HG03066 (cell line): Measurements from ENCODE around the gene PITX1.
"Not testable (repeated sequence)": the region's sequence is repeated elsewhere in the genome, so short reads cannot be mapped to it uniquely, and the experiment has no call there.

Source experiments
- ATAC-seq: cut with Tn5 transposase; IDR thresholded peaks from one replicate; pipeline ENCODE4 v1.9.1; 2021; ENCODE audit warnings: low read depth; ENCODE audit not compliant: unreplicated experiment

PITX1 gene

DNA sequence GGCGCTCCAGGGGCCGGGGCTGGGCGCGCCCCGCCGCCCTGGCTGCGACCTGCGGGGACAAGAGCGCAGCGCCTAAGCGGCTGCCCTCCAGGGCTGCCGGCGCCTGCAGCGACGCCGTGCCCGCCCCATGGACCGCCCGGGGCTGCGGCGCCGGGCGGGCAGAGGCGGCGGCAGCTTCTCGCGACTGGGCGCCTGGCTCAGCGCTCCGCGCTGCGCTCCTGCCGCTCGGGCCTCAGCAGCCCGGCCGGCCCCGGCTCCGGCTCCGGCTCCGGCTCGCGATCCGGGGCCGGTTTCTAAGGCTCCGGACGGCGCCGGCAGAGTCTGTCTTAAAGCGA lies at the start of gene PITX1:
Gene PITX1 (minus strand): TSS at position 328 of the 335 bp plus-strand sequence. CDS start 347 bp downstream, outside the sequence.
- no peak for ATAC-seq

DNA sequence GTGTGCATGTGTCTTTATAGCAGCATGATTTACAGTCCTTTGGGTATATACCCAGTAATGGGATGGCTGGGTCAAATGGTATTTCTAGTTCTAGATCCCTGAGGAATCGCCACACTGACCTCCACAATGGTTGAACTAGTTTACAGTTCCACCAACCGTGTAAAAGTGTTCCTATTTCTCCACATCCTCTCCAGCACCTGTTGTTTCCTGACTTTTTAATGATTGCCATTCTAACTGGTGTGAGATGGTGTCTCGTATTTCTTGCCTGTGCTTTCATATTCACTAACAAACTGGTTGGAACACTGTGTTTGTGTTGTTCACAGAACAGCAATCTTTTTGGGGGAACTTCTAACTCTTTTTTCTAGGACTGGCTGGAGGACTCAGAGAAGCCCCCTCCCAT lies 49.3 kb upstream of the PITX1 start:
- not testable (repeated sequence) for ATAC-seq

DNA sequence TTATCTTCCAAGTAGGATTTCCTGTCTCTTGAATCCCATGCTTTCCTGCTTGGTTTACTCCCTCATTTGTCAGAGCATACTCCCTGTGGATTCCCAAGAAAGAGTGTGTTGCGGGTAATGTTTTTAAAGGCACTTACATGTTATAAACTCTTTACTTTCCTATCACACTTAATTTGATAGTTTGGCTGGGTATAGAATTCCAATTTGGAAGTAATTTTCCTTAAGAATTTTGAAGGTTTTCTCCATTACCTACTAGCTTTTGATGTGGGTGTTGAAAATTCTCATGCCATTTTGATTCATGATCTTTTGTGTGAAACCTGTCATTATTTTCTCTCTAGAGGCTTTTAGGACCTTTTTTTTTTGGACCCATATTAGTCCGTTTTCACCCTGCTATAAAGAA lies 47.2 kb upstream of the PITX1 start:
- ATAC-seq = no peak

DNA sequence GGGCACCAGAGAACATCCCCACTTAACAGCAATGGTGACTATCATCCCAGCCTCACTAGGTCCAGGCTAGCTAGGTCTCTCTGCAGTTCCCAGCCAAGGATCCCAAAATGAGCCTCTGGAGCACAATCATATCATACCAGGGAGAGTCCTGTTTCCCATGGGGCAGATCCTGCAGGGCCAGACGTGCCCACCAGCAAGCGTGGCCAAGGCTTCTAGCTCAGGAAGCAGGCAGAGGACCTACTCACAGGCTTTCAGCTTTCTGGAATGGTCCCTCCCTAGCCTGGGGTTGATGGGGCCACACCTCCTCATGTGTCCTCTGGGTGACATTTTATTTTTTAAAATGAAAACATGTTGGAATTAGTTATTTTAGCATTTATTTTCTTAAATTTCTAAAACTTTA lies 45.7 kb upstream of the PITX1 start:
- no peak for ATAC-seq

DNA sequence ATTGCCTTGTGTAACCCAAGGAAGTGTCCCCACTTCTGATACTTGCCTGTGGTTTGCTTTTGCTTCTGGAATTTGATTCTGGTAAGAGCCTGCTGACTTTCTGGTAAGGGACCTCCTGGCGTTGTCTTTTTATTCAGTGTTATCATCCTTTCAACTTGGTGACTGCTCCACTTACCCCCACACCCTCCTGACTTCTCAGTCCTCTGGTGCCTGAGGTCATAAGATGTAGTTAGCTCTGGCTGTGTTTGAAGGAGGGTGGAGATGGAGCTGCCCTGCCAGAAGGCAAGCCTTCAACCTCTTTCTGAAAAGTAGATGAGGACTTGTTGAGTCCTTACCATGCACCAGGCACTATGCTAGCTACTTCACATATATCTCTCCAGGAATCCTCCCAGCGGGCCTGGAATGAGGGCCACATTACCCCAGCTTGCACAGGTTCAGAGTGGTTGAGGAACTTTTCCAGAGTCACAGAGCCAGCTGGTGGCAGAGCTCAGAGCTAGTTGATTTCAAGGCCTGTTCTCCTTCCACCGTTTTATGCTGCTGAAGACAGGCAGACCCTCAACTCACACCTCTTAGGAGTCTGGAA lies 45.2 kb upstream of the PITX1 start:
- no peak for ATAC-seq

DNA sequence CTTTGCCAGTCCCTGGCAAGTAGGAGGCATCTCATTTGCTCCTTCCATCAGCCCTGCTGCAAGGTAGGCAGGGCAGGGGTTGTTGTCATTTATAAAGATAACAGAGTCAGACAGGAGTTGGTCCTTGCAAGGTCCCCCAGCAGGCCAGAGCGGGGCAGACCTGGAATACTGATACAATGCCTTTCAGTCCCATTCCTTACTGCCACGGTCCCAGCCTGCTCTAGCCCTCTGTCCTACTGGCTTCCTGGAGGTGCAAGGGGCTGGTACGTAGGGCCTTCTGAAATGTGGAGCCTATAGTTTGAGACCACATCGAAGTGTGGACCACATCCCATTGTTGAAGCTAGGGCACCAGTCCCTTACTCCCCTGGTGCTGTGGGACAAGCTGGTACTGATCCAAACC lies 42.8 kb upstream of the PITX1 start:
- no peak for ATAC-seq

DNA sequence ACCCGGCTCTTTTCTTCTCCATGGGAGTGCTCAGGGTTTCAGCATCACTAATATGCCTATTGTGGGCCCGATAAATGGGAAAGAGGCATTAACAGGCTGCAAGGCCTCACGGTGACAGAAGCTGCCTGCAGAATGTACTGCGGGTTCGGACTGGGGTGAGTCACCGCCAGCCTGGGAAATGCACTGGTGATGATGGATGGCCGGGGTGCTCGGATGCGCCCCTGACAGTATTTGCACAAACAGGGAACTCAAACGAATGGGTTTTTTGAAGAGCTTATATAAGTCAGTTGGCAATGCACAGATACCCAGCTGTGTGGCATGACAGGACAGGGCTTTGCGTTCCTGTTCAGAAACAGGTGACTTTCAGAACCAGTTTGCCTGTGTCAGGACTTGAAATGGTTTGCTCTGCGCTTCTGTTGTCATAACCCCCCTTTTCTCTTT lies 42.0 kb upstream of the PITX1 start:
- no peak for ATAC-seq

DNA sequence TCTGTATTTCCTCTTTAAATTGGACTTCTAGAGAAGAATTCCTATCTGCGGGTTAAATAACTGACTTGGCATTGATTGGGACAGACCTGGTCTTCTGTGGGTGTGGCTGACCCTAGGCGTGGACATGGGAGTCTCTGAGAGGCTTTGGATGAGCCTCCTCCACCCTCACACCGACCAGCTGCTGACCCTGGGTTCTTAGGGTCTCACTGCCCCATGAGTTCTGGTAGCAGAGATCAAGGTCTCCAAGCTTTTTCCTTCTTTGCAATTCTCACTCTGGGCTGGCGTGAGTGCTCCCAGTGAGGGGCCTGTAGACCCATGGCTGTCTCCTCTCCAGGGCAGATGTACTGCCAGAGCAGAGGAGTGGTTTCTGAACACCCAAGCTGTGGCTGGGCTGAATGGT lies 41.6 kb upstream of the PITX1 start:
- ATAC-seq = no peak

DNA sequence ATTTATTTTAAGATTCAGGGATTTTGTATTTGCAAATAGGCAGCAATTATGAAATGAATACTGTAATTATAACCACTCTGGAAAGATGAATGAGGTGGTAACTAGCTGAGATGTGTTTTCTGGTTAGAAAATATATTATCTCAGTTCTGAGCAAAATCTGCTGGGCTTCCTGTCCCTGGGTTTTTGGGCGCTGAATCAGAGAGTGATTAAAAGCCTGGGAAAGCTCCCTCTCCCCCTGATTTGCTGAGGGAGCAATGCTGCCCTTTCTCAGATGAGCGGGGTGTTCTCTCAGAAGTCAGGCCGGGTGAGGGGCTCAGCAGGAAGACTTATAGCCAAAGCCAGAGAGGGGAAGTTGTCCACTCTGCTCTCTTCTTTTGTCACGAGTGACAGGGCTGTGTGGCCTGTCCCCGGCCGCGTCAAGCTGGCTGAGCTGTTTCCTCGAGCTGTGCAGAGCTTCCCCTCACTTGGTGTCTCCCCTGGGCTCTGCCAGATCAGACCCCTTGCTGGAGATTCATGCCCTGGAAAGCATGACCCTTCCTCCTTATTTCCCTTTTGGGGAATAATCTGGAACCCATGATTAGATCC lies 39.8 kb upstream of the PITX1 start:
- no peak for ATAC-seq

DNA sequence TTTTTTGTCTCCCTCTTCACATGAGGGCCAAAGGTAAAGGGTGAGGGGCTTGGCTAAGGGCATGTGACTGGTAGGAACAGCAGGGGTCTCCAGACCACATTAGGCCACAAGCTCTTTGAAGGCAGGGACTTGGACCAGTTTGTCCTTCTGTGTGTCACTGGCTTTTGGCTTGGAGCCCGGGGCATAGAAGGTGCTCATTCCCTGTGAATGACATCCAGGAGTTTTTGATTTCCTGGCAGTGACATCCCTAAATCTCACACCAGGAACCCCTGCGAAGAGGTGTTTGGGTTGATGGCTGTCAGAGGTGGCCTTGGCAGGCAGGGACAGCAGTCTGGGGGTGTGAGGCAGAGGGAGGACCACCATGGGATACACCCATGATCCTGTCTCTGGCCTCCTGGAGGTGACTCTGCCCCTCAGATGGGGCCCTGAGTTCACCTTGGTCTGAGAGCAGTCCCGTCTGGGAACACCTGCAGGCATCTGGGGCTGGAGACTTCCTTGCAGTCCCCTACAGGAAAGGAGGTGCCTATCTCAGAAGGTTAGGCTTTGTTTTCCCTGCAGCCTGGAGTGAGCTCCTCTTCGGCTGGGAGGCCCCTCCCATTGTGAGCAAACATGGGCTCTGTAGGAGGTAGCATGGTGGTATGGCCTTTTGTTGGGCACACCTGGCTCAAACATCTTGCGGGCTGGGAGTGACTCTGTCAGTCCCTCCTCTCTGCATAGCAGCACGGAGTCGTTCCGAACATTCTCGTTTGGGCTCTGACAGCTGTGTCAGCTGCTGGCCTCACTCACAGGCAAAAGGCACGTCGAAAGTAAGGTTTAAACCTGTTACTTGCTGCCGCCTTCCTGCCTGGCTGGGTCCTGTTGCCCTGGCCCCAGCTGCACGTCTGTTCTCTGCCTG lies 38.6 kb upstream of the PITX1 start:
- ATAC-seq = no peak

DNA sequence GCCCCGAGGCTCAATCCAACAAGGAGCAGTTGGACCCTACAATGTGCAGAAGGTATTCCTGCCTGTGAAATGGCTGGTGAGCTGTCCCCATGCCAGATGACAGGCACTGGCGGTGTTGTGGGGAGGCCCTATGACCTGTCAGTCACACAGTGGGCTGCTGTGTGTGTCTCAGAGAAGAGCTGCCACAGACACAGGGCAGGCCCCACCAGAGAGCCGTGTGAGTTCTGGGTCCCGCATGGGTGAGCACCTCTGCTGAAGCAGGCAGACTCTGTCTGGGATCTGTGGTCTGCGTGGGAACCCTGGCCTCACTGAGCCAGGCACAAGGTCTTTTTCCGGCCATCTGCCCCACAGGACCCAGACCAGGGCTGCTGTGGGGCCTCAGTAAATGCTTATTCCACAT lies 37.3 kb upstream of the PITX1 start:
- no peak for ATAC-seq

DNA sequence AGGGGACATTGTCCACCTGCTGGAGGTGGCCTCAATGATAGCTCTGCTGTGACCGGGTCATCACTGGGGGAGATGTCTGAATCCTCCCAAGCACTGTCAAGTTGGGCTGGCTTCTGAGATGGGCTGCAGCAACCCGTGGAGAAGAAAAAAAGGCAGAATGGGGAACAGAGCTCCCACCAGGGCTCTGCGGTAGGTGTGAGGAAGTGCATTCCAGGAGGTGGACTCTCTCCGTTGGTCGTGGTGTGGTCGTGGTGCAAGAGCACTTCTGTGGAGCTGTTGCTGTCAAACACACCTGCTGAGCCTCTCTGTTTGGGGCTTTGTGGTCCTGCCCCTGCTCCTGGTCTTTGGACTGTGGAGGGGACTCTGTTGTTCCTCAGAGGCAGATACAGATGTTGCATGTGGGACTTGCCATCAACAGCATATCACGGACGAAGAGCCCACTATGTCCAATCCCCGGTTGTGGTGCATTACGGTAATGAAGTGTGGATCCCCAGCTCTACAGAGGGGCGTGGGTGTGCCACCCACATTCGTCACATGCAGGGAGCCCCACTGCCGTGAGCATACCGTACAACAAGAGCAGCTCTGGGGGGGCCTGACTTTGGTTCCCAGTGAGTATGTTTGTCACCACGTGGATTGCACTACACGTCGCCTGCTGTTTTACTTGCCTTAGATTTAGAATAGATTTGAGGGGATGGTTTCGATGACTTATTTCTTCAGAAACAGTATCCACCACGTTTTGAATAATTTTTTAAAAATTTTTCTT lies 36.0 kb upstream of the PITX1 start:
- ATAC-seq = no peak

DNA sequence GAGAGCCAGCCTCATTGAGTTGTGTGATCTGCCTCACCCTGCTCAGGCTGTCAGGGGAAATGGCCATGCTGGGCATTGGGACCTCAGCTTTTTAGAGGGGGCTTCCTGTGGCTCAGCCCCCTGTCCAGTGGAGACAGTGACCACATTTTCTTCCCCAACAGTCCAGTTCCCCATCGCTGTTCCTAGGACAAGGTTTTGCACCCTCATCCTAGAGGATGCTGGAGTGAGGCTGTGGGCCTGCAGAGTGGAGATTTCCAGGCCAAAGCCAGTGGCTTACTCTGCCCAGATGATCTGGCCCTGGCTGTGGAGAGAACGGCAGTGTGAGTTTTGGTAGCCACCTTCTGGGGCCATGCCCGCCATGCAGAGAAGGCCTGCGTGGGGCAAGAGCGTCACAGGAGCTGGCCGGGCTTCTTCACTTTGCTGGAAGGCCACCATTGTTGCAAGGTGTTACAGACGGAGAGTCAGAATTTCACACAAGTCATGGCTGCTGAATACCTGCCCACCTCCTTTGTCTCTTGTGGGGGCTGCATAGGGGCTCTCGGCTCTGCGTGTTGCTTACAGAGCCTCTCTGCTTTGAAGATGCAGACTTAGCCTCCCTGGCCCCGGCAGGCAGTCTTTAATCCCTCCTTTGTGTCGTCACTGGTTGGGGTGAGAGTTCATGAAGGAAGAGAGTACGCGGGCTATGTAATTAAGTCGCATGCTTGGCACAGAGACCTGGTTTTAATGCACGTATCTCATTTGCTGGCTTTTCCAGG lies 35.2 kb upstream of the PITX1 start:
- no peak for ATAC-seq

DNA sequence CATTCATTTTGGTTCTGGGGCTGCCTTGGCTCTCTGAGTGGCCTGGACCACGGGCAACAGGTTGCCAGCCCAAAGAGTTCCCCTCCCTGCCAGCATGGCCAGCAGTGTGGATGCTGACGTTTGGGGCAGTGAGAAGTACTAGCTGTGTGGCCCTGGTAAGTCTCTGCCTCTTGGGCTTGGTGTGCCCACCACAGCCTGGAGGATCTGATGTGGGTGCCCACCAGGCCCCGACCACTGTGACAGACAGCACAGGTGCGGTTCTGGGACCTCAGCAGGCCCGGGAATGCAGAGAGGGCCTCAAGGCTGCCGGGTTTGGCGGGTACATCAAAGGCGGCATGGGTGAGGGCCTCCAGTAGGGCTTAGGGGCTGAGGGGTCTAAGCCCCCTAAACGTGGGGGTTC lies 33.6 kb upstream of the PITX1 start:
- ATAC-seq = no peak

DNA sequence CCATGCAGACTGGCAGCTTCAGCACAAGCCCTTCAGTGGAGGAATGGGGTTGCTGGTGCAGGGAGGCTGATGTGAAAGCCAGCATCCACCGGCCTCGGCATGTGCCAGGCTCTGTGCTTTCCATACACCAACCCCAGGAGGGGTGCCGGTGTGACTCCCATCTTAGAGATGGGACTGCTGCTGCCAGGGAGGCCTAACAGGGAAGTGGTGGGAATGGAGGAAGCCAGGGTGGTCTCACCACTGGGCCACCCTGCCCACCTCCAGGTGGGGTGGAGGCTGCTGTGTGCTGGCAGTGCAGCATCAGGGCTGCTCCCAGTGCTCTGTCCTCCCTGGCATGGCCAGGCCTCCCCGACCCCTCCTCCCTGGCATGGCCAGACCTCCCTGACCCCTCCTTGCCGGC lies 32.8 kb upstream of the PITX1 start:
- no peak for ATAC-seq

DNA sequence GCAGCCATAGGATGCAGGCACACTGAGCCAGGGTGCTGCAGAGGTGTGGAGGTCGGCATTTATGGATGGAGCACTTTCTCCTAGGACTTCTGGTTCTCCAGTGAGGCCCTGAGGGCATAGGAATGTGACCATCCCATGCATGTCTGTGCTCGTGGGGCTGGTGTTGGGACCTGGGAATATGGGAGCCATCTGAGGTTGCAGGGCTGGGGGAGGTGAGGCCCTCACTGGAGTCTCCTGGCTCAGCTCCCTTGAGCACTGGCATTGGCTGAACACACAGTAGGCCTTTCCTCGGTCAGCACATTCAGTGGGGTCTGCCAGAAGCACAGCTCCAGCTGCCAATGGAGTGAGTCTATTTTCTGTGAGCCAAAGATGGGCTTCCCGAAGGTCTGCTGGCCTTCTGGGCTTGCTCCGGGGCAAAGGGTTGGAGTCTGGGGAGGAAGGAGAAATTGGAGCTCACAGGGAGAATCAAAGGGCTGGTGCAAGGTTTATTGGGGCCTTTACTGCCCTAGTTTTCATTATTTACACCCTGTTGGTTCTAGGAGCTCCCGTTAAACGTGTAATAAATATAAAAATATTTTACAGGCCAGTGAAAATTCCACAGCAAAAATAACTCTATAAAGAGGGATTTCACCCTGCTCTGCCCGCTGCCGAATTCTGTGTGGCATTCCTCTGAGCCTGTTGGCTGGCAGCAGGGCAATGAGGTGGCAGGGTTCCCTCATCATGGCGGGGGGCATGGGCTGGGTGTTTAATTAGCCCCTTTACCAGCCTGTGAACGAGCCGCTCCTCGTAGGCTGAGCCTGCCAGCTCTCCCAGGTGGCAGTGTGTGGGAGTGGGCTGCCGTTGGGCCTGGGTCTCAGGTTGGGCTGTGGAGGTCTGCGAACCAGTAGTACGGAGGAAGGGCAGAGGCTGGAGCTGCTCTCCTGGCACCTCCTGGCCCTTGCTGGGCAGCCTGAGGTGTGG lies 31.6 kb upstream of the PITX1 start:
- ATAC-seq = no peak

DNA sequence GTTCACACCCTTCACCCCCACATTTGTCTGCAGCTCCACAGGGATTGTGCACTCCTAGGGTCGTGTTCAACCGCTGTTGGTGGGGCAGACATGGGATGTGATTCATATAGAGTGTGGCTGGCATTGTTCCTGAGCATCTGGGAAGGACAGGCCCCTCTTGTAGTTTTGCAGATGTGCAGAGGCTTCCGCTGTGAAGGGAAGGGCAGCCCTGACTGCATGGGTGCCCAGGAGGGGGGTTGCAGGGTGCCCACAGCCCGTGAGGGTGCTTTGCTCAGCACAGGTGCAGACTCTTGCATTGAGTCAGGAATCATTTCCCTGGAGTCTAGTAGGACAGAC lies 30.2 kb upstream of the PITX1 start:
- no peak for ATAC-seq

DNA sequence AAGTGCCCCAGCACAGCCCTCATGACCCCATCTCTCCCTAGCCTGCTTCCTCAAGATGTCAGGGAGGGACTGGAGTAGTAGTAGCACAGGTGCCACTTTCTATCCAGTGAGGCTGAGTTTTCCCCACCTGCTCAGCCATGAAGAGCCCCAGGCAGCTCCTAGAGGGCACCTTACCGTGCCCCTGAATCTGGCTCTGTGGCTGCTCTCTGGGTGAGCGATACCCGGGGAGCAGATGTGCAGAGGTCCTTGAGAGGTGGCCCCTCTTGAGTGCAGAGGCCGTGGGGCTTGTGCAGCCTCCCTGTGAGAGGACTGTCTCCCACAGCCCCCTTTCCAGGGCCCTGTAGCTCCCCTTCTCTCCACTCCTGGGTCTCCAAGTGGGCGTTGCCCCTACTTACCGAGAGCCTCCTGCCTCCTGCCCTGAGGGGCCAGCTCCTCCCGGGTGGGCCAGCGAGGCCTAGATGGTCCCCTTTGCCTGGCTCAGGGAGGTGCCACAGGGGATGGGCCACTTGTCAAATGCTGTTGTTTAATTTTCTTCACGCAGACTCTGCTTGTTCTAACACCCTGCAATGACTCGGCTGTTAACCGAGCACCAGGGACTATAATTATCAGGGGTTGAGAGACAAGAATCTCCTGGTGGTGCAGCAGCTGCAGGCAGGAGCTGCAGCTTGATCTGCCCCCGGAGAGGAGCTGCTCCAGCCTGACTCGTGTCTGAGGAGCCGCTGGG lies 29.6 kb upstream of the PITX1 start:
- ATAC-seq = no peak

DNA sequence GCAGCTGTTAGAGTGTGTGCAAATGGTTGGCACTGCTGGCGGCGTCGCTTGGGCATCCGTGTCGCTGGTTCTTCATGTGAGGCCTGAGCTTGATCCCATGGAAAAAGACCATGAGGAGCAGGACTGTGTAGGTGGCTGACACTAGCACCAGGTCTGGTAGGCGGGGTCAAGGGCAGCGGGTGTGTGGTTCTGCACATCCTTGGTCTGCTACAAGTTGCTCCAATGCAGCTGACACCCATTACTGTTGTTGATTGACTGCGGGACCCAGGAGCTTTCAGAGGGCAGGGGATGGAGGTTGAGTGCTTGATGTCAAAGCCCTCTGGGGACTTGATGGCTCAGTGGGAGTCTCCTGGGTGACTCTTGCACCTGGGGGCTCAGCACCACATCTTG lies 29.0 kb upstream of the PITX1 start:
- no peak for ATAC-seq
